CD4-positive, alpha-beta T cell (primary cell): ENCODE data around the gene DSCAML1. TPM values are rescaled to one million over a fixed set of nuclear protein-coding genes. Genes with fewer than 3 reads are reported as not detected.

Source experiments
- ATAC-seq: fragments of 200-7000 bp; cut with Tn5 transposase; one replicate; pipeline ENCODE4 v1.10.0; 2022; ENCODE audit warnings: mild to moderate bottlenecking; ENCODE audit not compliant: poor library complexity
- CTCF ChIA-PET: fragments of 350-600 bp; sonication (Branson Sonifier 250); formaldehyde crosslinking; loops from one replicate; lab custom pipeline; 2021; ENCODE audit warnings: antibody characterized with exemption, inconsistent platforms; lab: Charles Lee
- POLR2A ChIA-PET: fragments of 350-600 bp; sonication (Branson Sonifier 250); formaldehyde crosslinking; loops from one replicate; lab custom pipeline; 2021; ENCODE audit warnings: antibody characterized with exemption, inconsistent platforms; lab: Charles Lee
- DNase-seq, 14 experiments: peaks; one replicate each; pipeline ENCODE4 v3.0.0-alpha.2; 2013 to 2020; ENCODE audit warnings: mixed read lengths in 2 of 14
- H3K27ac ChIP-seq, 2 donors: one replicate each; pipeline versions ENCODE4 v1.5.1 to v1.7.0; 2013; ENCODE audit warnings: low read length in 2 of 2, low read depth in 1 of 2, mild to moderate bottlenecking in 1 of 2
- H3K27me3 ChIP-seq, 2 experiments: 1 replicate in 1 of 2; 2 replicates in 1 of 2; pipeline versions ENCODE4 v1.6.1 to v1.7.0; 2013; ENCODE audit warnings: low read length in 2 of 2, control low read depth in 1 of 2, mild to moderate bottlenecking in 1 of 2, moderate library complexity in 1 of 2; ENCODE audit not compliant: insufficient read depth in 2 of 2, control insufficient read depth in 1 of 2
- H3K36me3 ChIP-seq: one replicate; pipeline ENCODE4 v1.6.1; 2013; ENCODE audit warnings: low read length, control low read depth; ENCODE audit not compliant: insufficient read depth
- H3K4me1 ChIP-seq: one replicate; pipeline ENCODE4 v1.6.1; 2013; ENCODE audit warnings: low read length, control low read depth; ENCODE audit not compliant: insufficient read depth
- H3K4me3 ChIP-seq: one replicate; pipeline ENCODE4 v1.5.1; 2013; ENCODE audit warnings: mild to moderate bottlenecking, low read length, moderate library complexity
- H3K9me3 ChIP-seq, 2 experiments: 1 replicate in 1 of 2; 2 replicates in 1 of 2; pipeline versions ENCODE4 v1.6.1 to v1.7.0; 2013; ENCODE audit warnings: low read length in 2 of 2, mild to moderate bottlenecking in 2 of 2, control low read depth in 1 of 2, moderate library complexity in 1 of 2; ENCODE audit not compliant: control insufficient read depth in 1 of 2, insufficient read depth in 1 of 2
- H3K27ac Mint-ChIP-seq: one replicate; pipeline ENCODE4 v1.8.0; 2020; ENCODE audit warnings: mixed read lengths
- H3K27me3 Mint-ChIP-seq: one replicate; pipeline ENCODE4 v1.8.0; 2021; ENCODE audit warnings: mixed read lengths
- H3K36me3 Mint-ChIP-seq: one replicate; pipeline ENCODE4 v1.8.0; 2021; ENCODE audit warnings: low read depth, mixed read lengths
- H3K4me1 Mint-ChIP-seq: one replicate; pipeline ENCODE4 v1.8.0; 2021; ENCODE audit warnings: low read depth, mixed read lengths
- H3K4me3 Mint-ChIP-seq: one replicate; pipeline ENCODE4 v1.8.0; 2020; ENCODE audit warnings: mild to moderate bottlenecking, mixed read lengths
- H3K9me3 Mint-ChIP-seq: one replicate; pipeline ENCODE4 v1.8.0; 2020; ENCODE audit warnings: mixed read lengths
- intact Hi-C, 2 experiments: fragments of 100-400 bp; cut with DNase I in 1 of 2; cut with micrococcal nuclease in 1 of 2; formaldehyde crosslinking; loops; one replicate each; pipeline versions ENCODE4 v1.15.1 to v1.9.0; 2023 to 2025; cut with DNase I, micrococcal nuclease
- total RNA-seq, 174 experiments: library from RNA in 2 of 174; stranded (reverse) in 2 of 174; gene quantifications; one replicate each; pipeline ENCODE4 v1.2.3 and lab custom pipeline; 2021 to 2026
- TF ChIP-seq, protein P1 (sequence below): fragments of 200-600 bp; IDR thresholded peaks from one replicate; pipeline ENCODE4 v1.8.0; 2022; ENCODE audit warnings: antibody characterized with exemption, mild to moderate bottlenecking

Gene DSCAML1
- total RNA-seq, 2 experiments from 2014 or later, result 0.22 to 0.61 TPM

DNA sequence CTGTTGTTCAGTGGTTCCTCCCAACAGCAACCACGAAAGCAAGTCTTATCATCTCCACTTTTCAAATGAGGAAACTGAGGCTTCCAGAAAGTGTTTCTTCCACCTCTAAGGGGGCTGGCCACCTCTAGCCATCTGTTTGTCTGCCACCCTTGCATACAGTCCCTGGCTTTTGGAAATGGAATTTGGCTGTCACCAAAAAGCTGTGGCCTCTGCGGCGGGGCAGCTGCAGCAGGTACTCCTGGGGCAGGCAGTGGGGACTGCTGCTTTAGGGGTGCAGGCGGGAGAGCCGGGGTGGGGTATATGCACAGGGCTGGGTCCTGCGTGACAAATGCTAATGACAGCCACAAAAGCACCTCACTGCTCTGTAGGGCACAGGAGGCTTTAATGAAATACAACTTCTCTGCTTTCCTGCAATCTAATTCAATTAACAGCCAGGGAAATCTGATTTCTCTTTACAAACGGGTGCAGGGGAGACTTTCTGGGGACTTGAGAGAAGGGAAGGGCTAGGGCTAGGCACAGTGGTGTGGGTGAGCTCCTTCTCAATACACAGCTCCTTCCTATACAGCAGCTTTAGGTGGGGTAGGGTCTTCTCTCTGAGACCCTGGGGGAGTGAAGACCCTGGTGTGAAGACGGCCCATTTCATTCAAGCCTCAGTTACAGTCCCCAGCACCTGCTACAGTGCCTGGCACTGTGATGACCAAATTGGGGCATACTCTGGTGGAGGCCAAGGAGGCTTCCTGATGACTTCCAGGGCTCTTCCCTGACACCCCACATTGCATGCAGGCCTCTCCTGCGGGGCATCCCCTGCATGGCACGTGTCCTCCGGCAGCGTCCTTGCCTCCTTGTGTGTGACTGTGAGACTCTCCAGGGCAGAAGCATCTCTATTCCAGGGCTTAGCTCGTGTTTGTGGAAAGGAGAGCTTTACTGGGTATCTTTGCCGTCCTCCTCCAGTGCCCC is 307.7 kb downstream of the DSCAML1 start:
- H3K27me3 Mint-ChIP-seq, result peaks cover 13% of the 10 kb centered on the region
- no peaks in the 10 kb centered on the region for H3K4me1 Mint-ChIP-seq
- H3K9me3 Mint-ChIP-seq, result no peaks in the 10 kb centered on the region
- intact Hi-C loops, result no loop called here
- no peak overlapping the region for H3K4me3 ChIP-seq
- no peaks in the 10 kb centered on the region for H3K36me3 Mint-ChIP-seq
- no peak overlapping the region for H3K27ac ChIP-seq
- no peaks in the 10 kb centered on the region for H3K4me1 ChIP-seq
- peaks cover 11% of the 10 kb centered on the region in 2 experiments for H3K27me3 ChIP-seq
- TF ChIP-seq, protein P1, sequence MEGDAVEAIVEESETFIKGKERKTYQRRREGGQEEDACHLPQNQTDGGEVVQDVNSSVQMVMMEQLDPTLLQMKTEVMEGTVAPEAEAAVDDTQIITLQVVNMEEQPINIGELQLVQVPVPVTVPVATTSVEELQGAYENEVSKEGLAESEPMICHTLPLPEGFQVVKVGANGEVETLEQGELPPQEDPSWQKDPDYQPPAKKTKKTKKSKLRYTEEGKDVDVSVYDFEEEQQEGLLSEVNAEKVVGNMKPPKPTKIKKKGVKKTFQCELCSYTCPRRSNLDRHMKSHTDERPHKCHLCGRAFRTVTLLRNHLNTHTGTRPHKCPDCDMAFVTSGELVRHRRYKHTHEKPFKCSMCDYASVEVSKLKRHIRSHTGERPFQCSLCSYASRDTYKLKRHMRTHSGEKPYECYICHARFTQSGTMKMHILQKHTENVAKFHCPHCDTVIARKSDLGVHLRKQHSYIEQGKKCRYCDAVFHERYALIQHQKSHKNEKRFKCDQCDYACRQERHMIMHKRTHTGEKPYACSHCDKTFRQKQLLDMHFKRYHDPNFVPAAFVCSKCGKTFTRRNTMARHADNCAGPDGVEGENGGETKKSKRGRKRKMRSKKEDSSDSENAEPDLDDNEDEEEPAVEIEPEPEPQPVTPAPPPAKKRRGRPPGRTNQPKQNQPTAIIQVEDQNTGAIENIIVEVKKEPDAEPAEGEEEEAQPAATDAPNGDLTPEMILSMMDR, result no peak
- H3K27ac Mint-ChIP-seq, result no peak overlapping the region
- ATAC-seq (no peak), DNase-seq (no peak)
- POLR2A ChIA-PET, result no interaction called here
- no peaks in the 10 kb centered on the region for H3K36me3 ChIP-seq
- H3K4me3 Mint-ChIP-seq, result no peak overlapping the region
- CTCF ChIA-PET, result interaction anchor here (0.6 kb wide), 1 partner anchor 26 kb away, joined by 3 read pairs; no protein-coding TSS in a partner anchor
- peaks cover 0 to 4% of the 10 kb centered on the region in 2 experiments for H3K9me3 ChIP-seq

DNA sequence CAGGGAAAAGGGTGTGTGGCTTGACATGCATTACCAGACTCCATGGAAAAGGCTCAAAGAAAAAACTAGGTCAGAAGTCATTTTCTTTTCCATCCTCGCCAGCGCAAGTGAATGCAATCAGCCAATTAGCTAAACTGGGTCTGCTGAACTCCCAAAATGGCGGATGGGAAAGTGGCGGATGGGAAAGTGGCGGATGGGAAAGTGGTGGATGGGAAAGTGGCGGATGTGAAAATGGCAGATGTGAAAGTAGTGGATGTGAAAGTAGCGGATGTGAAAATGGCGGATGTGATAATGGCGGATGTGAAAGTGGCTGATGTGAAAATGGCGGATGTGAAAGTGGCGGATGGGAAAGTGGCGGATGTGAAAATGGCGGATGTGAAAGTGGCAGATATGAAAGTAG is 311.0 kb downstream of the DSCAML1 start:
- Mint-ChIP-seq H3K9me3 (no peaks in the 10 kb centered on the region), H3K4me1 (no peaks in the 10 kb centered on the region), H3K36me3 (no peaks in the 10 kb centered on the region), H3K27ac (no peak overlapping the region), H3K4me3 (no peak overlapping the region), H3K27me3 (peaks cover 8% of the 10 kb centered on the region)
- no peaks in the 10 kb centered on the region for H3K36me3 ChIP-seq
- H3K4me3 ChIP-seq, result no peak overlapping the region
- ChIA-PET CTCF (no interaction called here), POLR2A (no interaction called here)
- H3K9me3 ChIP-seq, result peaks cover 0 to 4% of the 10 kb centered on the region in 2 experiments
- peaks cover 7 to 8% of the 10 kb centered on the region in 2 experiments for H3K27me3 ChIP-seq
- H3K4me1 ChIP-seq, result no peaks in the 10 kb centered on the region
- intact Hi-C loops, result no loop called here
- H3K27ac ChIP-seq, result no peak overlapping the region
- TF ChIP-seq, protein P1, result no peak
- no peak for ATAC-seq
- DNase-seq, result no peak

DNA sequence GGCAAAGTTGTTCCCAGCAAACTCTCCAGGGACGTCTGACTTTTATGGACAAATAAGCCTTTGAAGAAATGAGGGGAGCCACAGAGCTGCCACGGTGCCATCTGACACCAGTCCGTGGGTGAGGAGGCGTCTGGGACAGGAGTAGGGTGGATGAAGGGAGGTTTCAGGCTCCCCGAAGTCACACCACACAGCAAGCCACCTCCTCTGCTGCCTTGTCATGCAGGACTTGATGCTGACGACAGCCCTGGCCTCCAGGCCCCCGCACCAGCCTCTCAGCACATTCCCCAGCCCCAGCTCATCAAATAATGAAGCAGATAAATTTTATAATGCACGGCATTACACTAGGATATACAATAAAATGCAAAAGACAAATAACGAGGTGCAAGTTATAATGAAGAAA is 312.9 kb downstream of the DSCAML1 start:
- CTCF ChIA-PET, result no interaction called here
- Histone ChIP-seq H3K27ac (no peak overlapping the region), H3K4me1 (no peaks in the 10 kb centered on the region), H3K4me3 (no peak overlapping the region), H3K36me3 (no peaks in the 10 kb centered on the region), H3K27me3 (no peaks in the 10 kb centered on the region), H3K9me3 (peaks cover 0 to 4% of the 10 kb centered on the region in 2 experiments)
- ATAC-seq (no peak), DNase-seq (no peak)
- H3K4me3 Mint-ChIP-seq, result no peak overlapping the region
- no peaks in the 10 kb centered on the region for H3K4me1 Mint-ChIP-seq
- no peaks in the 10 kb centered on the region for H3K36me3 Mint-ChIP-seq
- H3K27ac Mint-ChIP-seq, result no peak overlapping the region
- no peaks in the 10 kb centered on the region for H3K9me3 Mint-ChIP-seq
- intact Hi-C loops, result no loop called here
- POLR2A ChIA-PET, result no interaction called here
- TF ChIP-seq, protein P1, result no peak
- H3K27me3 Mint-ChIP-seq, result no peaks in the 10 kb centered on the region
